GM19397 (cell line): Measurements from ENCODE around the gene LSM4.
"Not testable (repeated sequence)": the region's sequence is repeated elsewhere in the genome, so short reads cannot be mapped to it uniquely, and the experiment has no call there.

Experiments used
- ATAC-seq: cut with Tn5 transposase; IDR thresholded peaks from one replicate; pipeline ENCODE4 v1.9.1; 2021; ENCODE audit warnings: mild to moderate bottlenecking, moderate library complexity; ENCODE audit not compliant: unreplicated experiment

LSM4 gene

GRCh38 chr19:18340990-18341868, 18.4 kb upstream of the LSM4 start:
- no peak for ATAC-seq

GRCh38 chr19:18340190-18340989, 17.5 kb upstream of the LSM4 start, which contains the start of gene PGPEP1:
Gene PGPEP1, plus strand, starts transcription at chr19:18340598. Its CDS starts 84 bp downstream, at chr19:18340682.
- peak; percentile 61 for ATAC-seq

GRCh38 chr19:18339723-18340122, 16.8 kb upstream of the LSM4 start:
- ATAC-seq: no peak

GRCh38 chr19:18338541-18338940, 15.7 kb upstream of the LSM4 start:
- ATAC-seq: no peak

- ATAC-seq: no peak
These were observed 13.2 kb upstream of the LSM4 start for GRCh38 chr19:18336121-18336520.

GRCh38 chr19:18333680-18334079, 10.8 kb upstream of the LSM4 start:
- ATAC-seq: no peak

- no peak for ATAC-seq
These were observed 10.1 kb upstream of the LSM4 start for GRCh38 chr19:18332917-18333530.

GRCh38 chr19:18330868-18331267, 8.0 kb upstream of the LSM4 start:
- ATAC-seq: no peak

GRCh38 chr19:18329035-18329376, 6.1 kb upstream of the LSM4 start:
- ATAC-seq: no peak

GRCh38 chr19:18328340-18329034, 5.6 kb upstream of the LSM4 start:
- ATAC-seq: peak; percentile 87

- ATAC-seq: no peak
These were observed 3.9 kb upstream of the LSM4 start for GRCh38 chr19:18326772-18327171.

- not testable (repeated sequence) for ATAC-seq
These were observed 1.5 kb upstream of the LSM4 start for GRCh38 chr19:18324373-18324731.

- peak; percentile 1 for ATAC-seq
These were observed 538 bp downstream of the LSM4 start for GRCh38 chr19:18322318-18322758.

GRCh38 chr19:18321734-18322102, 1.2 kb downstream of the LSM4 start:
- no peak for ATAC-seq

GRCh38 chr19:18320865-18321733, 1.8 kb downstream of the LSM4 start:
- ATAC-seq: no peak

- no peak for ATAC-seq
These were observed 3.2 kb downstream of the LSM4 start for GRCh38 chr19:18319591-18320135.

GRCh38 chr19:18317961-18318800, 4.7 kb downstream of the LSM4 start:
- ATAC-seq: no peak

- ATAC-seq: no peak
These were observed 9.5 kb downstream of the LSM4 start for GRCh38 chr19:18313398-18313797.

GRCh38 chr19:18312092-18312534, 10.8 kb downstream of the LSM4 start:
- ATAC-seq: no peak
